Measurements from ENCODE around the gene COL4A4.

Gene COL4A4

DNA sequence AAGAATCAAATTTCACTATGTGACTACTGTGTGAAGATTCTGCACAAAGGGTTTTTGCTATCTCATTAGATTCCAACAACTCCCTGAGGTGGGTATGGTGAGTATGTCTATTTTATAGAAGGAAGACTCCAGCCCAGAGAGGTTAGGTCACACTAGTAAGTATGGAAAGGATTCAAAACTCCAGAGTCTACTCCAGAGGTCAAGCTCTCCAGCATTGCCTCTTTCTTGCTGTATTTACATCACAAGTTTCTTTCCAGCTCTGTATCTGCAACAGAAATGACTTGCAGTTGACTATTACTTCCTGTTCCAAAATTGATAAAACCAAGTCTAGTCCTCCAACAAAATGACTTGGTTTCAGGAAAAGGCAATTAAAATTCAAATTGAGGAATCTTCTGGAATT is 2.1 kb downstream of the COL4A4 start:
- no peak for DNase-seq (ENCODE audit: low spot score)

GRCh38 chr2:227160164-227160563 is 3.8 kb downstream of the COL4A4 start:
- no peak for DNase-seq (ENCODE audit: low spot score)

- DNase-seq (ENCODE audit: low spot score): no peak
Measured at GRCh38 chr2:227154986-227155774, 8.8 kb downstream of the COL4A4 start.

DNA sequence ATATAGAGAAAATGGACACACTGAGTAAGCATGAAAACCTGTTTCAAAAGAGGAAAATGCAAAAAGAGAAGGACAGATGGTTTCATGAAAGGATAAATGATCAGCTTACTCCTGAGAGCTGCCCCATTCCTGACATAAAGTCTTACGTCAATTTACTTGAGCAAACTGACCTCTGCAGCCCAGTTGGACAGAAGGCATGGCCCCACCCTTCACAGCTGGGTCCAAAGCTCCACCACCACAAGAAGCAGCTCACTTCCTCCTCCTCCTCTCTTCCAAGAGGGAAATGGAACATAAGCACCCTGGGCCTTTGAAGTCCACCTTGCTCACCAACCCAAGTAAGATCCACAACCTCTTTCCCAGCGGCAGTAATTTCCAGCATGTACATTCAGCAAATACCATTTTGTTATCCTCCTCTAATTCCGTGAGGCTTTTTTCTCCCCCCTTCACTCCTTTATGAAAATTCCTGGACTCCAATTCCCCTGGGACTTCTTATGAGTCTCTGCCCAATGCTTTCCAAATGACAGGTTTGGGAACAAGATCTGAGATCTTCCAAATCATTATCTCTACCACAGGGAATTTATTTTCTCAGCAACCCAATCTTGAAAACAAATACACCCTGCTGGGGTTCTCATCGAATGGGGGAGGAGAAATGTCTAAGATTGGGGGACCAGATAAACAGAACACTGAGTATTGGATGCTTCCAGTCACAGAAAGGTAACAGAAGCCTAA is 10.1 kb downstream of the COL4A4 start:
- no peak for DNase-seq (ENCODE audit: low spot score)

DNA sequence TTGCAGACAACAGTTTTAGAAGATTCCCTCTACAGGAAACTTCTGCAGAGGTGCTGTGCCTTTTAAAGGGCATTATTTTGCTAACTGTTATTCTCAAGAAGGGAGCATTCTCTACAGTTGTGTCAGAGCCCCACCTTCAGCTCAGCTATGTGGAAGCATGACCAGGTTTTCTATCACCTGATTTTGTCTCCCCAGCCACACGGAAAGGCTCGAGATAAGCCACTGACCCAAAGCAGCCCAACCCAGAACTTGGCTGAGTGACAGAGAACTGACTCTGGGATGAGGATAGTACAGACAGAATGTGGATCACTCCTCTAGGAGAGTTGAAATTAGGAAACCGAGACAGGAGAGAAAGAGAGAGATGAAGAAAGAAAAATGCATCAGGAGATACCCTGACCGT is 10.7 kb downstream of the COL4A4 start:
- DNase-seq (ENCODE audit: low spot score): no peak

- no peak for DNase-seq (ENCODE audit: low spot score)
Measured at GRCh38 chr2:227152093-227152766, 11.8 kb downstream of the COL4A4 start.

GRCh38 chr2:227150222-227150936 is 13.6 kb downstream of the COL4A4 start:
- no peak for DNase-seq (ENCODE audit: low spot score)

GRCh38 chr2:227148106-227148505 is 15.9 kb downstream of the COL4A4 start:
- no peak for DNase-seq (ENCODE audit: low spot score)

DNA sequence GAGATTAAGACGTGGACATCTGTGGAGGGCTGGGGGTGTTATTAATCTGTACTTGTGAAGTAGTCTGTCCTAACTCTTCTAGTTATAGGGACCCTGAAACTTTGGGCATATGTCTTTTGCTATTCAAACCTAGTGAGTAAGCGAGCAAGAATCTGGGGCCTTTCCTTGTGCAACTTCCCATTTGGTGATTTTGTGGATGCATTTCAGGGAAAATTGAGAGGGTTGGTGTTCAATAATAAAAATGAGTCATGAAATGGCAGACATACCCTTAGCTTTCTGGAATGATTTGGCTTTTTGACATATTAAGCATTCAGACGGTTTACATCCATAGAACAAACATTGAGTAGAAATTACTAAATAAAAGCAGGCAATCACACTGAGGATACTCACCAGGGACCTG is 17.0 kb downstream of the COL4A4 start:
- DNase-seq (ENCODE audit: low spot score): no peak

DNA sequence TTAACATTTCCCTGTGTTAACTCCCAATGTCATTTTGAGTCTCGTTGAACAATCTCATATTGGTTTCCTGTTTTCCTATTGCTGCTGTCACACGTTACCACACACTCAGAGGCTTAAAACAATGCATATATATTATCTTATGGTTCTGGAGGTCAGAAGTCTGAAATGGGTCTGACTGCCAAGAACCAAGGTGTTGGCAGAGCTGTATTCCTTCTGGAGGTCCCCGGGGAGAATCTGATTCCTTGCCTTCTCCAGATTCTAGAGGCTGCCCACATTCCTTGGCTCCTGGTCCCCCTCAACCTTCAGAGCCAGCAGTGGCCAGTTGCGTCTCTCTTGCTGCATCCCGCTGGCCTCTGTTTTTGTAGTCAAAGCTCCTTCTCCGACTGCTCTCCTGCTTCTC is 17.5 kb downstream of the COL4A4 start:
- no peak for DNase-seq (ENCODE audit: low spot score)

DNA sequence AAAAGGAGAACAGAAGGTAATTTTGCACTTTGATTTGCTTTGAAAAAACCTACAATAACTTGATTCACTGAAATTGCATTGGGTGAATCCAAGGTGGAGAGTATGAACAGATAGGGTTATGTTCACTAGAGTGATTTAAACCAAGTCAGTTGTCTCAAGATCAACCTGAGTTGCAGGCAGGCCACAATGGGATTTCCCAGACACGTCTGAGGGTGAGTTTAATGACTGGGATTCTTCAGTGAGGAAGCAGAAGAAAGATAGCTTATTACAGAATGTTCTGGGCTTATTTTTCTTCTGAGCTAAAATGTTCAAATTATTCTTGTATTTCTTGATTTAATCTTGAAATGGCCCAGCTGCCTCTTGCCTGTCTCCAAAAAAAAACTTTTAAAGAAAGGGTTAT is 20.1 kb downstream of the COL4A4 start:
- no peak for DNase-seq (ENCODE audit: low spot score)

- no peak for DNase-seq (ENCODE audit: low spot score)
Measured at GRCh38 chr2:227141301-227141700, 22.7 kb downstream of the COL4A4 start.

DNA sequence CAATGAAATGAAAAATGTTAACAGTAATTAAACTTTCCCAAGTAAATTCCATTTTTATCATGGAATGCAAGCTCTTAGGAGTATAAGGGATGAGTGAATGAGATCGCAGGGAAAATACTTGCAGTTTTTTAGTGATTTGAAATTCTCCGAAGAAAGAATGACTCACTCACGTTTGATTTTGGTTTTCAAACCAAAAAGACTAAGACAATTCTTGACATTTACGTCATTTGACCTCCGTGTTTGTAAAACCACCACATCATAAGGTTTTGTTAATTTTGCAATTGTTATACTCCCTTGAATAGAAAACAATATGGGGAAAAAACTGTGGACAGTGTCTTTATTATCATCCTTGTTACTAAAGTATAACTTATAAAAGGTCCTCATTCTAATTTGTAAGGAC is 29.4 kb downstream of the COL4A4 start:
- DNase-seq (ENCODE audit: low spot score): no peak

GRCh38 chr2:227132986-227133385 is 31.0 kb downstream of the COL4A4 start:
- DNase-seq (ENCODE audit: low spot score): no peak

DNA sequence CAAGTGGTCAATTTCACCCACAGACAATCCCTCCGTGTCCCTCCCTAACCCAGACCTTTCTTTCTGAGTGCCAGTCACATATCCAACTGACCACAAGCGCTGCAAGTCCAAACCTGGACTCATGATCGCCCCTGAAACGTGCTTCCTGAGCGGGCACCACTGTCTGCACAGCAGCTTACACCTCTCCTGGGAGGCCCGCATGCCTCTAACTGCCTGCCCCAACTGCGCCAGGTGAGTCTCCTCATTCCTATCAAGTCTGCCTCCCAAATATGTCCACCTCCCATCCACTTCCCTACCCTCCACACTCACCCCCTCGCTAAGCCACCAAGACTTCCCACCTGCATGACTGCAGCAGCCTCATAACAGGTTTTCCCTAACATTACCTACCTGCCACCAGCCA is 33.4 kb downstream of the COL4A4 start:
- DNase-seq (ENCODE audit: low spot score): no peak

DNA sequence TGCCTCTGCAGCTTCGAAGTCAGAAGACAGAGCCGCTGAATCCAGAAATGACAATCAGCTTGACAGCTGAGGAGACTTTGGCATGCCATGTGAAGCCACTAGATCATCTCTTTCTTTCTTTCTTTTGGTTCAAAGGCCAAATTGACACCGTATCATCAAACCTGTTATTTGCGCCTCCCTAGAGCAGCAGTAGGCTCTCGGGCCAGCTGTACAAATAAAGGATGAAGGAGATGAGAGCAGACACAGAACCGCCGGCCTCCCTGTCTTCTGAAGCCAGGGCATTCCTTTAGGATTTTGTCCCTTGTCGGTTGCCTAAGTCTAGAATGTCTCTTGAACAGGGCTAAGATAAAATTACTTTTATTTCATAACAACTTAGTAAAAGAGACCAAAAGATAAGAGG is 36.8 kb downstream of the COL4A4 start:
- no peak for DNase-seq (ENCODE audit: low spot score)

DNA sequence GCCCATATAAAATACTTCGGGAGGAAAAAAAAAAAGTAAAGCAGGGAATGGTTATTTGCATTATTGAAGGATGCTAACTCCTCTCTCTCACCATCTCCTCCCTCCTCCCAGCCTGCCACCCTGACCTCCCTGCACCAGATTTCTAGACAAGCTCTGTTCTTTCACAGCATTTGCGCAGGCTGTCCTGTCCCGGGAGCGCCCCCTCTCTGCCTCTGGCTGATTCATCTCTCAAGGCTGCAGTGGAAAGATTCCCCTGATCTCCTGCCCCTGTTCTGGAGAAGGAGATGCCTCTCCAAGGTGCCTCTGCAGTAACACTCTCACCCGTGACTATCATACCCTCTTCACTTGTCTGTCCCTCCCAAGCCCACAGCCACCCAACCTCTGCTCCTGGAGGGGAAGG is 38.5 kb downstream of the COL4A4 start:
- DNase-seq (ENCODE audit: low spot score): no peak

GRCh38 chr2:227124811-227125210 is 39.2 kb downstream of the COL4A4 start:
- no peak for DNase-seq (ENCODE audit: low spot score)

DNA sequence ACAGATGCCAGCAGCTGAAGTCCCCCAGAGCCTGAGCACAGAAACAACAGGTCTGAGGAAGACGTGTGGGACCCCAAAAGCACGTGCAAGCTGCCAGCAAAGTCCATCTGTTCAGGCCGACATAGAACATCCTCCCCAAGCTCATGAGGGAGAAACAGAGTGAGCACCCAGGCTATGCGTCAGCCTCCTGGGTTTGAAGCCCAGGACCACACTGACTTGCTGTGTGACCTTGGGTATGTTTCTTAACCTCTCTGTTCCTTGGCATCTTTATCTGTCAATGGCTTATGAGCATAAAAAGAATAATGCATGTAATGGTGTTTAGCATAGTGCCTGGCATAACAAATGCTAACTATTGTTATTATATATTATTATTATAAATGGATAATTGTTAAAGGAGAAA is 40.3 kb downstream of the COL4A4 start:
- no peak for DNase-seq (ENCODE audit: low spot score)

GRCh38 chr2:227118353-227118752 is 45.7 kb downstream of the COL4A4 start:
- DNase-seq (ENCODE audit: low spot score): no peak

GRCh38 chr2:227117852-227118251 is 46.2 kb downstream of the COL4A4 start:
- no peak for DNase-seq (ENCODE audit: low spot score)

DNA sequence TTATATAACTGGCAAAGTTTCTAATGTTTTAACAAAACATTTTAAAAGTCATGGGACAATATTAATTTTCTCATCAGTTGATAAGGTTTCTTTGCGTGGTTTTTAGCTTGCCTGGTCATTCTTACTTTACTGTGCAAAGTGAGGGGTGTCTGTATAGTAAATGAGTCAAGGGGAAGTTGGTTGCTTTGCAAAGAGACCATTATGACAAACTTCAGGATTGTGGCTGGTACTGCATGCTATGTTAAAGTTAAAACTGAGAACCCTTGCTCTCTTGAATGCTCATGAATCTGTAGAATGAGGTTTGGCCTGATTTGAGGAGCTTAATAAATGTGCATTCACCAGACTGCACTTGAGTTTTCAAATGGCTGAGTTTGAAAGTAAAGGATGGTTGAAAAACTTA is 47.0 kb downstream of the COL4A4 start:
- no peak for DNase-seq (ENCODE audit: low spot score)

- no peak for DNase-seq (ENCODE audit: low spot score)
Measured at GRCh38 chr2:227115761-227116160, 48.2 kb downstream of the COL4A4 start.
